ENCODE results near the gene MAST2.

DNA sequence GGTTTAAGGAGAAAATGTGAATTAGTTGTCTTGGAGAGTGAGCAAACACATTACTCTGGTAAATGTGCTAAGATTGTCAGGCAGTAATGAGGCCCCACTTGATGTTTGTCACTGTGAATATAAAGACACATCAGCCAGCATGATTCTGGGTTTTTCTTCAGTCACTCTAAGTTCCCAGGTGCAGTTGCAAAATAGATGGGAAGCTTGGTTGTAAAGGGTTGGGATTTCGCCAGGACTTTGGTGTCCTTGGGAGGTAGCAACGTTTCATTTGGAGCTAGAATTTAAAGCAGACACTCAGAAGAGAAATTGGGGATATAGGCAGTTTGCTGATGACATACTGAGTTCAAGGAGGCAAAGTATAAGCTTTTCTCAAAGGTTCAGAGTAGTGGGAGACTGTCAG is 154.3 kb downstream of the MAST2 start:
- TF ChIP-seq, protein P1, sequence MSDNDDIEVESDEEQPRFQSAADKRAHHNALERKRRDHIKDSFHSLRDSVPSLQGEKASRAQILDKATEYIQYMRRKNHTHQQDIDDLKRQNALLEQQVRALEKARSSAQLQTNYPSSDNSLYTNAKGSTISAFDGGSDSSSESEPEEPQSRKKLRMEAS (IDR thresholded peaks at IDR 0.05) = no peak
- TF ChIP-seq, protein P2, sequence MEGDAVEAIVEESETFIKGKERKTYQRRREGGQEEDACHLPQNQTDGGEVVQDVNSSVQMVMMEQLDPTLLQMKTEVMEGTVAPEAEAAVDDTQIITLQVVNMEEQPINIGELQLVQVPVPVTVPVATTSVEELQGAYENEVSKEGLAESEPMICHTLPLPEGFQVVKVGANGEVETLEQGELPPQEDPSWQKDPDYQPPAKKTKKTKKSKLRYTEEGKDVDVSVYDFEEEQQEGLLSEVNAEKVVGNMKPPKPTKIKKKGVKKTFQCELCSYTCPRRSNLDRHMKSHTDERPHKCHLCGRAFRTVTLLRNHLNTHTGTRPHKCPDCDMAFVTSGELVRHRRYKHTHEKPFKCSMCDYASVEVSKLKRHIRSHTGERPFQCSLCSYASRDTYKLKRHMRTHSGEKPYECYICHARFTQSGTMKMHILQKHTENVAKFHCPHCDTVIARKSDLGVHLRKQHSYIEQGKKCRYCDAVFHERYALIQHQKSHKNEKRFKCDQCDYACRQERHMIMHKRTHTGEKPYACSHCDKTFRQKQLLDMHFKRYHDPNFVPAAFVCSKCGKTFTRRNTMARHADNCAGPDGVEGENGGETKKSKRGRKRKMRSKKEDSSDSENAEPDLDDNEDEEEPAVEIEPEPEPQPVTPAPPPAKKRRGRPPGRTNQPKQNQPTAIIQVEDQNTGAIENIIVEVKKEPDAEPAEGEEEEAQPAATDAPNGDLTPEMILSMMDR (IDR thresholded peaks at IDR 0.05 in 2 of 3, conservative IDR thresholded peaks at IDR 0.05 in 1 of 3; ENCODE audit: borderline replicate concordance in 1 of 3, insufficient read depth in 1 of 3, low read depth in 2 of 3, low read length in 2 of 3) = no peak
- TF ChIP-seq, protein P3, sequence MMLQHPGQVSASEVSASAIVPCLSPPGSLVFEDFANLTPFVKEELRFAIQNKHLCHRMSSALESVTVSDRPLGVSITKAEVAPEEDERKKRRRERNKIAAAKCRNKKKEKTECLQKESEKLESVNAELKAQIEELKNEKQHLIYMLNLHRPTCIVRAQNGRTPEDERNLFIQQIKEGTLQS (IDR thresholded peaks at IDR 0.05) = no peak
- TF ChIP-seq, protein P4, sequence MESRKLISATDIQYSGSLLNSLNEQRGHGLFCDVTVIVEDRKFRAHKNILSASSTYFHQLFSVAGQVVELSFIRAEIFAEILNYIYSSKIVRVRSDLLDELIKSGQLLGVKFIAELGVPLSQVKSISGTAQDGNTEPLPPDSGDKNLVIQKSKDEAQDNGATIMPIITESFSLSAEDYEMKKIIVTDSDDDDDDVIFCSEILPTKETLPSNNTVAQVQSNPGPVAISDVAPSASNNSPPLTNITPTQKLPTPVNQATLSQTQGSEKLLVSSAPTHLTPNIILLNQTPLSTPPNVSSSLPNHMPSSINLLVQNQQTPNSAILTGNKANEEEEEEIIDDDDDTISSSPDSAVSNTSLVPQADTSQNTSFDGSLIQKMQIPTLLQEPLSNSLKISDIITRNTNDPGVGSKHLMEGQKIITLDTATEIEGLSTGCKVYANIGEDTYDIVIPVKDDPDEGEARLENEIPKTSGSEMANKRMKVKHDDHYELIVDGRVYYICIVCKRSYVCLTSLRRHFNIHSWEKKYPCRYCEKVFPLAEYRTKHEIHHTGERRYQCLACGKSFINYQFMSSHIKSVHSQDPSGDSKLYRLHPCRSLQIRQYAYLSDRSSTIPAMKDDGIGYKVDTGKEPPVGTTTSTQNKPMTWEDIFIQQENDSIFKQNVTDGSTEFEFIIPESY (IDR thresholded peaks at IDR 0.05; ENCODE audit: extremely low read depth, insufficient replicate concordance, low read length) = no peak
